Mesodermal cell (in vitro differentiated cells): ENCODE measurements around the gene KDM1B.
"Not testable (repeated sequence)": the region's sequence is repeated elsewhere in the genome, so short reads cannot be mapped to it uniquely, and the experiment has no call there.

Source experiments
- H3K27ac ChIP-seq: 2 replicates; pipeline ENCODE4 v1.7.0; 2013; ENCODE audit warnings: mild to moderate bottlenecking, low read depth, low read length, moderate library complexity; ENCODE audit not compliant: severe bottlenecking
- H3K36me3 ChIP-seq: 2 replicates; pipeline ENCODE4 v1.7.1; 2013; ENCODE audit warnings: mild to moderate bottlenecking, low read length, moderate library complexity; ENCODE audit not compliant: control insufficient read depth, insufficient read depth
- H3K4me1 ChIP-seq: one replicate; pipeline ENCODE4 v1.7.1; 2013; ENCODE audit warnings: mild to moderate bottlenecking, low read length; ENCODE audit not compliant: insufficient read depth, control insufficient read depth, poor library complexity, severe bottlenecking
- H3K4me3 ChIP-seq: 2 replicates; pipeline ENCODE4 v1.7.0; 2013; ENCODE audit warnings: low read length, control low read depth, mild to moderate bottlenecking; ENCODE audit not compliant: insufficient read depth, poor library complexity, severe bottlenecking; ENCODE audit errors: extremely low read depth
- H3K9me3 ChIP-seq: 2 replicates; pipeline ENCODE4 v1.7.1; 2013; ENCODE audit warnings: mild to moderate bottlenecking, low read length, moderate library complexity; ENCODE audit not compliant: control insufficient read depth
- WGBS, 2 experiments: methylation state at CpG; one replicate each; pipeline ENCODE4 v1.1.5; 2013; ENCODE audit warnings: missing lambda C conversion rate in 2 of 2; ENCODE audit not compliant: insufficient coverage in 2 of 2; 5-methylcytosine and 5-hydroxymethylcytosine counted together

The KDM1B gene

GRCh38 chr6:18211338-18211737, 56.1 kb downstream of the KDM1B start:
- 85 to 94% methylated on average over 6 of the region's 6 CpGs for WGBS, 2 experiments
- no peak overlapping the region for H3K4me3 ChIP-seq

GRCh38 chr6:18212231-18212630, 57.0 kb downstream of the KDM1B start:
- Histone ChIP-seq H3K4me1 (no peaks in the 10 kb centered on the region), H3K36me3 (peaks cover 3% of the 10 kb centered on the region), H3K27ac (no peak overlapping the region), H3K9me3 (no peaks in the 10 kb centered on the region), H3K4me3 (no peak overlapping the region)
- 83% methylated on average over 2 of the region's 4 CpGs for WGBS, 2 experiments

More at GRCh38 chr6:18211338-18211737, 56.1 kb downstream of the KDM1B start:
- Histone ChIP-seq H3K9me3 (no peaks in the 10 kb centered on the region), H3K36me3 (peaks cover 3% of the 10 kb centered on the region), H3K4me1 (no peaks in the 10 kb centered on the region), H3K27ac (no peak overlapping the region)

GRCh38 chr6:18213439-18213838, 58.2 kb downstream of the KDM1B start:
- 69 to 84% methylated on average over 5 to 8 of the region's 9 CpGs for WGBS, 2 experiments

GRCh38 chr6:18214003-18214402, 58.8 kb downstream of the KDM1B start:
- H3K4me1 ChIP-seq, result no peaks in the 10 kb centered on the region
- H3K36me3 ChIP-seq, result peaks cover 11% of the 10 kb centered on the region
- H3K9me3 ChIP-seq, result no peaks in the 10 kb centered on the region
- 84 to 95% methylated on average over 3 of the region's 4 CpGs for WGBS, 2 experiments
- no peak overlapping the region for H3K4me3 ChIP-seq
- H3K27ac ChIP-seq, result no peak overlapping the region

More at GRCh38 chr6:18213439-18213838, 58.2 kb downstream of the KDM1B start:
- Histone ChIP-seq H3K4me3 (no peak overlapping the region), H3K36me3 (peaks cover 9% of the 10 kb centered on the region), H3K27ac (no peak overlapping the region), H3K9me3 (no peaks in the 10 kb centered on the region), H3K4me1 (no peaks in the 10 kb centered on the region)

GRCh38 chr6:18215436-18215835, 60.2 kb downstream of the KDM1B start:
- Histone ChIP-seq H3K9me3 (no peaks in the 10 kb centered on the region), H3K4me1 (no peaks in the 10 kb centered on the region), H3K36me3 (peaks cover 12% of the 10 kb centered on the region), H3K27ac (no peak overlapping the region), H3K4me3 (no peak overlapping the region)
- WGBS, 2 experiments, result 92 to 93% methylated on average over 3 to 6 of the region's 7 CpGs

GRCh38 chr6:18216411-18216810, 61.2 kb downstream of the KDM1B start:
- Histone ChIP-seq H3K27ac (no peak overlapping the region), H3K9me3 (no peaks in the 10 kb centered on the region), H3K4me3 (no peak overlapping the region), H3K4me1 (no peaks in the 10 kb centered on the region), H3K36me3 (peaks cover 17% of the 10 kb centered on the region)
- WGBS, 2 experiments, result 95 to 98% methylated on average over 4 to 6 of the region's 7 CpGs

GRCh38 chr6:18218233-18218632, 63.0 kb downstream of the KDM1B start:
- H3K36me3 ChIP-seq, result peaks cover 31% of the 10 kb centered on the region

GRCh38 chr6:18219591-18219990, 64.4 kb downstream of the KDM1B start:
- Histone ChIP-seq H3K4me1 (no peaks in the 10 kb centered on the region), H3K27ac (peak overlapping the region; percentile 6), H3K4me3 (no peak overlapping the region), H3K9me3 (no peaks in the 10 kb centered on the region), H3K36me3 (peaks cover 34% of the 10 kb centered on the region)
- WGBS, 2 experiments, result 83 to 94% methylated on average over 2 to 4 of the region's 7 CpGs

More at GRCh38 chr6:18218233-18218632, 63.0 kb downstream of the KDM1B start:
- no peaks in the 10 kb centered on the region for H3K9me3 ChIP-seq
- H3K4me1 ChIP-seq, result no peaks in the 10 kb centered on the region
- no peak overlapping the region for H3K27ac ChIP-seq
- 93 to 100% methylated on average over 2 to 3 of the region's 3 CpGs for WGBS, 2 experiments
- H3K4me3 ChIP-seq, result no peak overlapping the region

- H3K4me3 ChIP-seq, result no peak overlapping the region
- H3K9me3 ChIP-seq, result no peaks in the 10 kb centered on the region
- H3K27ac ChIP-seq, result no peak overlapping the region
- WGBS, 2 experiments, result 83 to 93% methylated on average over 2 to 4 of the region's 4 CpGs
- no peaks in the 10 kb centered on the region for H3K4me1 ChIP-seq
- H3K36me3 ChIP-seq, result peaks cover 46% of the 10 kb centered on the region
Measured at GRCh38 chr6:18221288-18221615, 66.0 kb downstream of the KDM1B start.

GRCh38 chr6:18226451-18227105, 71.4 kb downstream of the KDM1B start:
- H3K4me1 ChIP-seq, H3K27ac ChIP-seq, H3K9me3 ChIP-seq, H3K4me3 ChIP-seq: not testable (repeated sequence)
- peaks cover 72% of the 10 kb centered on the region for H3K36me3 ChIP-seq
- WGBS, 2 experiments, result 98 to 100% methylated on average over 2 to 4 of the region's 5 CpGs

- H3K4me1 ChIP-seq, H3K4me3 ChIP-seq, H3K27ac ChIP-seq: not testable (repeated sequence)
- H3K36me3 ChIP-seq, result peaks cover 72% of the 10 kb centered on the region
- 98 to 100% methylated on average over 3 to 5 of the region's 9 CpGs for WGBS, 2 experiments
- peaks cover 13% of the 10 kb centered on the region for H3K9me3 ChIP-seq
Measured at GRCh38 chr6:18227166-18227565, 71.9 kb downstream of the KDM1B start.
